GM19023 (cell line): ENCODE results near the gene COPS9.

Source experiments
- ATAC-seq: cut with Tn5 transposase; IDR thresholded peaks from one replicate; pipeline ENCODE4 v1.9.1; 2021; ENCODE audit warnings: mild to moderate bottlenecking, moderate library complexity; ENCODE audit not compliant: unreplicated experiment

Gene COPS9

DNA sequence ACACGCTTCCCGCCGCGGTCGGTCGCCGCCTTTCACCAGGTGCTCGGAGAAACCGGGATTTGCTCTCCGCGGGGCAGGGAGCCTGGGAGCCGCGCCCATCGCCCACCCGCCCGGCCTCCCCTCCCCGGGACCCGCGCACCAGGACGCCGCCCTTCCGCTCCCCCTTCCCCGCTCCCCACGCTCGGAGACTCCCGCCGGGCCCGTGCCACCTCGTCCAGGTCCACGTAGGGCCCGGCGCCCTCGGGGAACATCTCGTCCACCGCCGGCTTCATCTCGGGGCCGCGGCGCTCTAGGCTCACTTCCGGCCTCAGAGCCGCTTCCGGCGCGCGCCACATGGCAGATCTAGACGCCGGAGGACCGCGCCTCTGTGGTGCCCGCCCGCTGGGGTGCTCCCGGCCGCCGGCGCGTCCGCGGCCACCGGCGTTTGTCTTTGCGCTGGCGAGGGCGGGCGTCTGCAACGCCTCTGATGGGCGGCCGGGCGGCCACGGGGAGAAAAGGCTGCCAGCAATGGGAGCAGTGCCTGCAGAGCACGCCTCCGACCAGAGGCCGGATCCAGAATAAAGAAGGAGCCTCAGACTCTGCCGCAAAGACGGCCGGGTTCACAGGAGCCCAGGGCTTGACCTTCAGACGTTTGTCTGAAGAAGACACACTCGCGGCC lies at the start of gene COPS9:
Gene COPS9, minus strand, starts transcription at position 293 of the 658 bp plus-strand sequence. Its CDS starts 21 bp downstream, at position 272.
- peak; percentile 95 for ATAC-seq

DNA sequence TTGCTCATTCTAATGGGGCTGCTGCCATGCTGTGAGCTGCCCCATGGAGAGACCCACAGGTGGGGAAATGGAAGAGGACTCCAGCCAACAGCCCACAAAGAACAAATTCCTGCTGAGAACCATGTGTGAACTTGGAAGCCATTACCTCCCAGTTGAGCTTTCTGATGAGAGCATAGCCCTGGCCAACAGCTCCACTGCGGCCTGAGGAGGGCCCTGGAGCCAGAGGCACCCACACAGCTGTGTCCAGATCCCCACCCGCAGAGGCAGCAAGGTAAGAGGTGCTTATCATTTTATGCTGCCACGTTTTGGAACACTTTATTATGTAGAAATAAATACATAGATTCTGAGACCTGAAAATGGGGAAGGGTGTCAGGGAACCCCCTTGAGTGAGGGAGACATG lies 48.6 kb upstream of the COPS9 start:
- no peak for ATAC-seq

DNA sequence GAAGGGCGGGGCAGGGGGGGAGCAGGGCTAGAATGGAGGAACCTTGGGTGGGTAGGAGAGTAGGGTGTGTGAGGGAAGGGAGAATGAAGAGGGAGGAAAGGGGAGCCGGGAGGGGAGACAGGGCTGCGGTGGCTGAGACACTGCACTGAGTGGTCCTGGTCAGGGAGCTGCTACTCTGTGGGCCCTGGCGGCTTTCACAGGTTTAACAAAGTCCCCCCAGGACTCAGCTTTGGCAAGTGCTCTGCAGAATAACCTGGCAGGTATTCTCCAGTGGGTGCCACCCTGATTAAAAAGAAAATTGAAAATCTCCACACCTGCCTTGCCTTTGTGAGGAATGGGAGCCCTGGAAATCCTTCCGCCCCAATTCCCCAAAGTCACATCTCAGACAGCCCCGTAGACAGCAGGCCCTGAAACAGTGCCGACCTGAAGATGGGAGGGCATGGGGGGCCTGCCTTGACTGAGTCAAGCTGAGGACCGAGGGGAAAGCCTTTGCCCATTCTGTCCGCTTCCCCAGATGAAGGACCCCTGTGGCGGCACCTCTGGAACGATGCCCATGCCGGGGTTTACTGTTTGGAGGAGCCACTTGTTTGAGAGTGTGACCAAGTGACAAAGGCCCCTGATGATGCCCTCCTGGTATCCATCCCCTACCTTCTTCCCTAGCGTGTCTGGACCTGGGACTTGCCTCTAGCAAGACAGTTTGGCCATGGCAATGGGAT lies 47.9 kb upstream of the COPS9 start:
- no peak for ATAC-seq

DNA sequence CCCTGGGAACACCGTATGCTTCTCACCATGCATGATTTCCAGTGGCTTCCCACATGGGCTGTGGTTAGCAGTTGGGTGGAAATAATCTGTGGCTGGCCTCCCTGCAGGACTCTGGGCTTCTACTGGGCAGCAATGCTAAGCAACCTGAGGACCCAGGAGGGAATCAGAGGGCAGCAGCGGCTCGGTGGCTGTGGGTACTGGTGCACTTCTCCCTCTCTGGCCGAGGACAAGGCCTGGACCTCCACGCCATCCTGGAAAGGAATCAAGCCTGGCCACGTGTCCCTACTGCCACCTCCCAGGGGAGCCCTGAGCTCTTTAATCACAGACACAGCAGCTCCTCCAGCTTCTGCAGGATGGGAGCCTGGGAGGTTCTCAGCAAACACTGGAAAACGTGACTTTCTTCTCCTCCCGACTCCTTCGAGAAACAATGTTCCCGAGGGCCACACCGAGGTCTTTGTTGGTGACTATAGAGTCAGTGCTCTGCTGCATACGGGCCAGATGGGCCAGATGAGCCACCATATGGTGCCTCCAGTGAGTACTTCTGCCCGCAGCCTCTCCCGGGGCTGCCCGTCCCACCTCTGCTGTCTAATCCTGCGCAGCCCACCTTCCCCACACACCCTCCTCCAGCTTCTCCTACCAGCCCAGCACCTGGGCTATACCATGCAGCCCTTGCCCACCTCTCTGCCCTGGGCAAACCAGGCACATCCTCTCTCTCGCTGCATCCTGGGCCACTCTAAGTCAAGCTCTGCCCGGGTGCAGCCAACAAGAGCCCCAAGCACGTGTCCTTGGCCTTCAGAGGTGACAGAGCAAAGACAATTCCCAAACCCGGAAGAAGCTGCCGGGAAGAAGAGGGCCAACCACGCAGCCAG lies 47.1 kb upstream of the COPS9 start:
- ATAC-seq, result no peak

DNA sequence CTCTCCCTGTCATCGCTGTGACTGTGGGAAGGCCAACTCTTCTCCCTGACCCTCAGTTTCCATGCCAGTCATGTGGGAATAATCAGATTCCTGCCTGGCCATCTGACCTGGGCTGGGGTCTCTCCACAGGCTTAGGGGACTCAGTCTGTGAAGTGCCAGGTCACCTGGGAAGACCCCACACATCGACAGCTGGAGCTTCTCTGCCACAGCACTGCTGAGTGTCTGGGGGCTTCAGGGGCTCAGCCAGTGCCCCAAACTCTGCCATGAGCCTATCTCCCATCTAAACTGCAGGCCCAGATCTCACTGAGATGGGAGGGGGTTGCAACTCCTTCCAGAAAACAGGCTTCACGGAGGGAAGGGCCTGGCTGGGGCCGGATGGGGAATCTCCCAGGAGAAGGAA lies 46.4 kb upstream of the COPS9 start:
- ATAC-seq, result no peak

DNA sequence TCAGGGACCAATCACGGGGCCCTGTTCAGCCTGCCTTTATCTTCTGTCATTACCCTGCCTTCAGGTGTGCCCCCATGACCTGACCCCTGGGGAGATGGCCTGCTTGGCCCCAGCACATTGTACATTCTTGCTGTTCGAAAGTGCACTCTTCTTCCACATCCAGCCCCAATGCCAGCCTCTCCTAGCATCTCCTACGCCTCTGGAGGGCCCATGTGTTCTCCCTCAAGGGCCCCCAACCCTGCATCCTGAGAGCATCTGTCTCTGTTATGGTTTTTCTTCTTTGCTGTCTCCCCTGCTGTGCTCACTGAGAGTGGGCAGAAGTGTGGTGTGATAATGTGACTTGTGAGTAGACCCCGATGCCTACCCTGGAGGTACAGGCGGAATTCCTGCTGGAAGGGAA lies 45.9 kb upstream of the COPS9 start:
- no peak for ATAC-seq

DNA sequence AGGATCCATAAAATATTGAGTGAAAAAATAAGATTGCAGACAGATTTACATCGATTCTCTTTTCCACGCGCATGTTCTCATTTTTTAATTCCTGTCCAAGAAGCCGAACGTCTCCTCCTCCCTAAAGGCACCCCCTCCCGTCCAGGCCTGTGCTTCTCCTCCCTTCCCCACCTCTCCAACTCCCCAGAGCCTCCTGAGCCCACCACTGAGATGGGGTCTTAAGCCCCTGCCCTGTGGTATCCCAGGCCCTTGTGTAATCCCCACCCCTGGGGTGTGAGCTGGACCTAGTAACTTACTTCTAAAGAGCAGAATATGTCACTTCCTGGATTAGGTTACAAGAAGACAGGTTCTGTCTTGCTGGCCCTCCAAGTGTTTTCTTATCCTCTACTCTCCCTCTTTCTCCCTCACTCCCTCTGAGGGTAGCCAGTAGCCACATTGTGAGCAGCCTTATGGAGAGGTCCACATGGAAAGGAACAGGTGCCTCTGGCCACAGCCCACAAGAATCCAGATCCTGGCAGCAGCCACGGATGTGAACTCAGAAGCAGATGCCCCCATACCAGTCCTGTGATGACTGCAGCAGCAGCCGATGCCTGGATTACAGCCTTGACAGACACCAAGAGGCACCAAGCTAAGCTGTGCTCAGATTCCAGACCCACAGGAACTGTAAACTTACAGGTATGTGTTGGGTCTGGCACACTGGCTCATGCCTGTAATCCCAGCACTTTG lies 44.0 kb upstream of the COPS9 start:
- no peak for ATAC-seq

DNA sequence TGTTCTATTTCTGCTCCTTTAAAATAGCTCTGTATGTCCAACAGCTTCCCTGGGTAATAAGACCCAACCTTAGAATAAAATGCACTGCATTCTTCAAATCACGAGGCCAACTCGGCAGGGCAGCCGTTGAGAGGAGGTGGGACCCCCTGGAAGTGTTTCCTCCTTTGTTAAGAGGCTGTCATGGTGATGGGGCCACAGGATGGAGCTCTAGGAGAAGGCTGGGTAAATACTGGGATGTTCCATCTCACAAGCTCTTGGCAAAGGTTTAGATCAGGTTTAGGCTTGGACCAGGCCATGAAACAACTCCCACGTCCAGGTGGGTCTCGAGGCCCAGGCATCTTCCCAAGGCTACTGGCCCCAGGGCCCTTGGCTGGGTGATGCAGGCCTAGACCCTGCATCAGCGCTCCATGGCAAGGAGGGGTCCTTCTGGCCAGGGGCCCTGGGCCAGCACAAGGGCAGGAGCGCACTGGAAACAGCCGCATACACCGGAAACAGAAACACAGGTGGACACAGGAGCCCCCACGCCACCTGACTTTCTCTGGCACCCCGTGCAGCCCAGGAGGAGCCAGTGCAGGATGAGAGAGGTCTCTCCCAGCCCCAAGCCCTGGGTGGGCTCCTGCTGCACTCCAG lies 43.2 kb upstream of the COPS9 start:
- ATAC-seq, result no peak

DNA sequence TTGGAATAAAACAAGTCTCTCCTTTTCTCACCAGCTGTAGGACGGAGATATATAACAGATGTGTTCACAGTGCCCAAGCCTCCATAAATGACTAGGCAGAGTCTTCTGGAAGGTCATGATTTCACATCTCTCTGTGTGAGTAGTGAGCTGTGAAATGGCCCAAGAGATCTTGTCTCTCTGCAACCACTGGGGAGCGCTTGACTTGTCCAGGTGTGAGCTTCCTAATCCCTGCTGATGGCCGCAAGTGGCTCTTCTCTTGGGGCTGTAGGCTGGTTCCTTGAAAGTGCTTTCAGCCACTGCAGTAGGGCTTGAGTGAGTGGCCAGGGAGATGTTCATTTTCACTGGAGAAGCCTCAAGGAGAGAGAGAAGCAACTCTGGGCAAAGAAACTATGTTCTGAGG lies 42.5 kb upstream of the COPS9 start:
- no peak for ATAC-seq

DNA sequence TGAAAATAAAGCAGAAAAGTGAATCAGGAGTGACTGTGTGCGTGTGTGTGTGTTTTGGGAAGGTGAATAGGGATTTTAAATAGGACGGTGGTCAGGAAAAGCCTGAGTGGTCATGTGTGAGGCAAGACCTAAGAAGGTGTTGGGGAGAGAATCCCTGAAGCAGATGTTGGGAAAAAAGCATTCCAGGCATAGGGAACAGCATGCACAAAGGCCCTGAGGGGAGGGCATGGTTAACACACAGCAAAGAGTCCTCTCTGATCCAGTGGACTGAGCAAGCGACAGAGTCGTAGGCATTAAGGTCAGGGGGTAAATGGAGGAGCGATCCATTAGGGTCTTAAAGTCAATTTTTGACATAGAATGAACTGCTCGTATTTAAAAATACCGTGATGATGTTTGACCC lies 38.4 kb upstream of the COPS9 start:
- no peak for ATAC-seq

DNA sequence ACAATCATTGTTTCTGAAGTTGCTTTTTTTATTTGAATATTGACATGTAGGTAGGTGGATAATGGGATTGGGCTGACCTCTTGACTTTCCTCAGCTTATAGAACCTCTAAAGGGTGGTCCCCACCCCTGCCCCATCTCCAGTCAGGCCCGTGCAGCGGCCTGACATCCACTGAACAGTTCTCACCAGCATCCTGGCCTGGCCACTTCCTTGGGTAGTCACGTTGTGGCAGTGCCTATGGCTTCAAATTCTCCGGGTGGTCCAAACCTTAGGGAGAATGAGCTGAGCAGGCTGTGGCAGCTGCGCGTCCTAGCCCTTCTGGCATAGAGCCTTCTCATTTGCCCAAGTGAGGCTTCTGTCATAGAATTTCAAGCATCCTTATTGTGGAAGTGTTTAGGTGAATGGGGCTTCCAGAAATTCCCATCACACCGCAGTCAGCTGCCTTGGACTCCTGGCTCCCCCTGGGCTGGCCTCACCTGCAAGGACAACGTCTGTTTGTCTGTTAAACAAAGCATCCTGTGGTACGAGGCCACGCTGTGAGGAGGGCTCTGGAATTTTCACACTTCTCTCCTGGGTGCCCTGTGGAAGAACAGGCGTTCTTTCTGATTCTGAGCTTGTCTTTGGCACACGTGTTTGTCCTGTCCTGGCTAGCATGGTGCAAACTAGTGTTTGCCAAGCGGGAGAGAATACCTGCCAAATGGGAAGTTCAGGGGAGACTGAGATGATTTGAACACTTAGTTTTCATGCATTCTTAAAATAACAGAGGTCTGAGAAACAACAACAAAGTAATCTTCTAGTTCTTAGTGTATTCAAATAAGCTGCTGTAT lies 36.2 kb upstream of the COPS9 start:
- ATAC-seq, result no peak

DNA sequence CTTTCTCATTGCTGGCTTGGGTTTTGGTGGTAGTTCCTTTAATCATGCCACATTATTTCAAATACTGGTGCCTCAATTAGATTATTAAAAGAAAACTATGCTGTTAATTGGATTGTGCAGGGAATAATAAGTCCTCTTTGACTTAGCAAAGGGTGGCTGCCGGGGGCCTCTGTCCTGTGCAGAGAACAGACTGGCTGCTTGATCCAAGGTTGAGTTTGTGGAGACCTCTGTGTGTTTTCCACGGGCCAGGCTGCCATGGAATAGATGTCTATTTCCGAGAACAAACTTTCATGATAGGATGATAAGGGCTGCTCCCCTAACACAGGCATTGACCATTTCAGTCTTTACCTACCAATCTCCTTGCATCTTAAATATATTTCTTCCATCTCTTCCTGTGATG lies 34.8 kb upstream of the COPS9 start:
- no peak for ATAC-seq

DNA sequence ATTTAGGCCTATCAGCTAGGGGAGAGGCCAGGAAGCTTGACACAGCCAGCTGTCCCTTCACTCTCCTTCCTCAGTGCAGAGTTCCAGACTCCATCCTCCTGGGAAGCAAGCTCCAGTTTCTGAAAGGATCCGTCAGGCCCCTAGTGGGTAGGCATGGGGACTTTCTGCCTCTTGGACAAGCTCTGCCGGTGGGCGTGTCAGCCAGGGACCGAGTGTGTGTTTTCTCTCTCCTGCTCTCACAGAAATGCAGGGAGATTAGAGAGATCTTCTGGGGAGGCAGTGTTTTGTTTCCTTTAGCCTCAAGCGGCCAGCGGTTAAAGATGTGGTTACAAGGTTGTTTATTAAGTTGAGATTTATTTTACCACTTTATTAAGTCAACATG lies 34.2 kb upstream of the COPS9 start:
- no peak for ATAC-seq

DNA sequence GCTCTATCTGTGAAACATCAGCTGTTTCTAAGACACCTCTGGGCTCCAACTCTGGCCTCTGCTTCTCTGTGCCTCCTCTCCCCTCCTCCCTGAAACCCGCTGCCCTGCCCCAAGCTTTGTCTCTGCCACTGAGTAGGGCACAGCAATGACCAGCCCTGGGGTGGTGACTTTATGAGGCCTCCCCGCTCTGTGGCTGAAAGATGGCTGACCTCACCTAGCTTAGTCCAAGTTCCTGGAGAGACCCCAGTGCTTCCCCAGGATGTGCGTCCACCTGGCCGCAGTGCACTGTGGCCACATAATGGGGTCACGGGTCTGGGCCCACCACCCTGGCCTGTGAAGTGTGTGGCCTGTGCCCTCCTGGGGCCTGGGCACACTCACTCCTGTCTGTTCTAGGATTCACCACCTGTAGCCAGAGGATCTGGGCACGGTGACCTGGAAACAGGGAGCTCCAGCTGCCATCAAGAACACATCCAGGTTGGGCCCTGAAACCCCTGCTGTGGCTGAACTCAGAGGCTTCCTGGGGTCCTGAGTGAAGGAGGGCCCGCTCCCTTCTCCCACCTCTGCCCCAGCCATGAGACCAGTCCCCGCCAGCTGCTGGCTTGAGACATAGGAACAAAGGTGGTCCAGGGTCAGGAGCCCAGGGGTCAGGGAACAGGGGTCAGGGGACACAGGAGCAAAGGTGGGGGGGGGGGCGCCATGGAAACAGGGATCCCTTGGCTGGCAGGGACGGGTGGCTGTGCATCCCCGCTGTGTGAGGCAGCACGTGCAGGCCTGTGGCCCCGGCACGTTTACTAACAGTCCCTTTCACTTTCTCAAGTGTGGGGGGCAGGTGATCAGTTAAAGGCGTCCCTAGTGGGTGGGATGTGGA lies 33.6 kb upstream of the COPS9 start:
- ATAC-seq, result no peak

DNA sequence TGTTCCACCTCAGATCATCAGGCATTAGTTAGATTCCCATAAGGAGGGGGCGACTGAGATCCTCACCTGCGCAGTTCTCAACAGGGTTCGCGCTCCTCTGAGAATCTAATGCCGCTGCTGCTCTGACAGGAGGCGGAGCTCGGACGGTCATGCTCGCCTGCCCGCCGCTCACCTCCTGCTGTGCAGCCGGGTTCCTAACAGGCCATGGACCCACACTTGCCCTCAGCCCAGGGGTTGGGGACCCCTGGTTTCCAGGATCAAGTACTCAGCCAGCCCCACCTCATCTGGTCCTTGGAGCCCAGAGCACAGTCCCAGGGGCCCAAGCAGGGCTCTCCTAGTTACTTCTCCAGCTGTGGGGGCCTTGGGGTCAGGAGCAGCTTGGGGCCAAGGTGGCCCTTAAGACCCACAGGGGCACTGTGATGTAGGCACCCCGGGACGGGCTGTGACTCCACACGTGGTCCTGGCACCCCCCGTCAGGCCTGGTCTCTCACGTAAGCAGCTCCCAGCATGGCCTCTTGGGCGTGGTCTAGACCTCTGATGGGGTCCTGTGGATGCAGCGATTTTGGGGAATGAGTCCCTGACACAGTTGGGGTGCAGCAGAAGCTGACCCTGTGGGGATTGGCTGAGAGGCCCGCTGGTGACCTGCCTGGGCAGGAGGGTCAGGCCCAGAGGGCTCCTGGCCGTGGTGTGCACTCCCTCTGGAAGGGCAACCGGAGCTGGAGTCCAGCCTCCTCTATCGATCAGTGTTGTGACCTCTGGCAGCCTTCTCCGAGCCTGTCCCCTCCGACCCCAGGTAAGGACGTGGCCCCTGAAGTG lies 32.6 kb upstream of the COPS9 start:
- no peak for ATAC-seq

DNA sequence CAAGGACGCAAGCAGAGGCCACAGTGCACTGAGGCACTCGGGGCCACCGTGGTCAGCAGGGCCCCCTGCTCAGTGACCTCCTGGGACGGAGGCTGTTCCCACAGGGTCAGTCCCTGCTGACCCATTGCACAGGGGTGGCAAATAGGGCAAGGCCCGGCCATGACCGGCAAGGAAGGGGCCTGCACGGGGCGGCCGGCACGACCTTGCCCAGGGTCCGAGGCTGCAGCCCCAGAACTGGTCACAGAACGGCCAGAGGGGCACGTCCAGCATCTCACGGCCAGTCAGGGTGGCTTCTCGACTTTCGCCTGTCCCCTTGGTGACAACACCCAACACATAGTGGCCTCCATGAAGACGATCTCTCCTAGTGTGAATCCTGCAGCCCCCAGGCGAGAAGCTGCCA lies 31.9 kb upstream of the COPS9 start:
- no peak for ATAC-seq

DNA sequence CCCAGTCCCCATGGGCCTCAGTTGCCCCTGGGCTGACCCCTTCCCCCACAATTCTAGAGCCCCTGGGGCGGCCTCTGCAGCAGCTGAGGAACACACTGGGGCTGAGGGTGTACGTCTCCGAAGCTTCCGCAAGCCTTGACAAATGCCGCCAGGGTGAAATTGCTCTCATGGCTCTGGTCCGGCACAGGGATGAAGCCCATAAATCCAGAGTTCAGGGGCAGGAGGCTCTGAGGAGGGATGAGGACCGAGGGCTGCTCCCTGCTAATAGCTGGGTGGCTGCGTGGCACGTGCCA lies 31.4 kb upstream of the COPS9 start:
- no peak for ATAC-seq
